Spleen (tissue), 11 donors: ENCODE data around the gene SLC46A1. TPM values are rescaled to one million over a fixed set of nuclear protein-coding genes. Genes with fewer than 3 reads are reported as not detected.
A peak's percentile ranks its signal among the peaks of the same experiment; 100 is the strongest.

Source experiments
- DNase-seq: peaks from one replicate; pipeline ENCODE4 v3.0.0-alpha.2; 2020
- H3K27ac ChIP-seq, 8 donors: fragments of 200-600 bp; sonication (generic) in 7 of 8; 1 replicate in 4 of 8; 2 replicates in 4 of 8; pipeline versions ENCODE4 v1.5.0 to v1.8.0; 2016 to 2021; ENCODE audit warnings: inconsistent platforms in 4 of 8, mild to moderate bottlenecking in 4 of 8, moderate library complexity in 1 of 8
- H3K27me3 ChIP-seq, 7 donors: fragments of 200-600 bp; sonication (generic) in 6 of 7; replicated peaks in 1 of 7; 1 replicate in 4 of 7; 2 replicates in 3 of 7; pipeline versions ENCODE4 v1.5.0 to v1.8.0; 2016 to 2021; ENCODE audit warnings: inconsistent platforms in 3 of 7, mild to moderate bottlenecking in 1 of 7
- H3K36me3 ChIP-seq, 6 donors: fragments of 200-600 bp; sonication (generic) in 5 of 6; 1 replicate in 4 of 6; 2 replicates in 2 of 6; pipeline versions ENCODE4 v1.5.0 to v1.8.0; 2016 to 2021; ENCODE audit warnings: inconsistent platforms in 2 of 6
- H3K4me1 ChIP-seq, 6 donors: fragments of 200-600 bp; sonication (generic) in 5 of 6; 1 replicate in 3 of 6; 2 replicates in 3 of 6; pipeline versions ENCODE4 v1.5.0 to v1.8.0; 2016 to 2021; ENCODE audit warnings: inconsistent platforms in 3 of 6
- H3K4me3 ChIP-seq, 8 donors: fragments of 200-600 bp; sonication (generic) in 7 of 8; 1 replicate in 4 of 8; 2 replicates in 4 of 8; pipeline versions ENCODE4 v1.5.0 to v1.8.0; 2016 to 2021; ENCODE audit warnings: inconsistent platforms in 4 of 8, mild to moderate bottlenecking in 4 of 8, moderate library complexity in 2 of 8
- H3K9me3 ChIP-seq, 8 donors: fragments of 200-600 bp; sonication (generic) in 7 of 8; 1 replicate in 4 of 8; 2 replicates in 4 of 8; pipeline versions ENCODE4 v1.5.0 to v1.8.0; 2016 to 2021; ENCODE audit warnings: inconsistent platforms in 4 of 8
- CTCF ChIP-seq, 11 experiments: fragments of 200-600 bp in 7 of 11; fragments of 450-650 bp in 4 of 11; sonication (generic) in 4 of 11; IDR thresholded peaks in 8 of 11; conservative IDR thresholded peaks in 3 of 11; 1 replicate in 7 of 11; 2 replicates in 4 of 11; pipeline versions ENCODE4 v1.4.0 to v1.8.0; 2016 to 2021; ENCODE audit warnings: antibody characterized with exemption in 11 of 11, inconsistent platforms in 4 of 11, mild to moderate bottlenecking in 1 of 11
- POLR2A ChIP-seq, 3 donors: fragments of 450-650 bp; IDR thresholded peaks; one replicate each; pipeline ENCODE4 v1.5.1; 2017; ENCODE audit warnings: antibody characterized with exemption in 3 of 3, mild to moderate bottlenecking in 1 of 3
- POLR2AphosphoS5 ChIP-seq, 3 donors: sonication (generic); formaldehyde crosslinking; IDR thresholded peaks; one replicate each; pipeline ENCODE4 v1.5.1; 2017; ENCODE audit warnings: antibody characterized with exemption in 3 of 3
- WGBS, 5 donors: extraction: QIAGEN DNeasy Blood & Tissue Kit in 3 of 5; methylation state at CpG; one replicate each; pipeline versions ENCODE4 v1.1.5 to v1.1.7; 2013 to 2018; 5-methylcytosine and 5-hydroxymethylcytosine counted together
- intact Hi-C: fragments of 100-400 bp; cut with DNase I; formaldehyde crosslinking; loops from one replicate; pipeline ENCODE4 v1.15.0; 2023; ENCODE audit warnings: low total_unique reads
- polyA plus RNA-seq, 3 donors: library from polyadenylated mRNA; stranded (reverse); fragments of 200-250 nt; gene quantifications; one replicate each; pipeline ENCODE4 v1.2.1, GENCODE V29; 2013
- total RNA-seq, 7 donors: library from RNA; depleted of rRNA in 3 of 7; stranded (reverse); fragments of >200 nt in 3 of 7; fragmentation: NEBNext Ultra II Directional in 4 of 7; extraction: Animal tissue kit (Norgen Biotek cat#: 25700) in 4 of 7; gene quantifications; one replicate each; pipeline versions ENCODE4 v1.1.0 to v1.2.1, GENCODE V29; 2016 to 2021
- donor health status: healthy with polysubstance abuse.
- donor health status: DM: no; HTN: no; CAD: no; lungs with moderate emphysema.
- donor health status: DM: no; HTN: no; CAD: no.
- donor health status: Bipolar disorder and iron deficiency.
- donor health status: healthy.
- donor health status: DM: no; HTN: no; CAD: no.
- donor health status: DM: yes; HTN: yes; CAD: no.

Gene SLC46A1
- total and polyA plus RNA-seq, 10 donors, result 2.1 to 28.9 (median 20.6) TPM

- intact Hi-C loops, result no loop called here
- Histone ChIP-seq H3K27me3 (no peaks in the 10 kb centered on the region), H3K36me3 (peaks cover 11 to 76% (median 60%) of the 10 kb centered on the region in 6 donors), H3K27ac (no peak overlapping the region), H3K4me3 (no peak overlapping the region), H3K9me3 (no peaks in the 10 kb centered on the region), H3K4me1 (peaks cover 3 to 10% (median 7%) of the 10 kb centered on the region in 6 donors)
- 93 to 96% (median 95%) methylated on average over 5 of the region's 5 CpGs for WGBS, 5 donors
- no peak for TF ChIP-seq POLR2AphosphoS5 (IDR thresholded peaks at IDR 0.05)
- no peak for TF ChIP-seq POLR2A (IDR thresholded peaks at IDR 0.05)
- TF ChIP-seq CTCF (IDR thresholded peaks at IDR 0.05 in 8 of 11, conservative IDR thresholded peaks at IDR 0.05 in 3 of 11), result no peak
- no peak for DNase-seq
These were observed 42.8 kb downstream of the SLC46A1 start for GRCh38 chr17:28363186-28363585.

GRCh38 chr17:28357901-28358197 lies 48.2 kb downstream of the SLC46A1 start:
- Histone ChIP-seq H3K27me3 (no peaks in the 10 kb centered on the region), H3K27ac (peak overlapping the region; percentile 87 to 95 (median 91)), H3K9me3 (no peaks in the 10 kb centered on the region), H3K36me3 (peaks cover 11 to 67% (median 59%) of the 10 kb centered on the region in 6 donors), H3K4me1 (peaks cover 18 to 44% (median 33%) of the 10 kb centered on the region in 6 donors), H3K4me3 (peak overlapping the region; percentile 71 to 95 (median 91))
- intact Hi-C loops, result no loop called here
- 1 to 5% (median 4%) methylated on average over 4 of the region's 4 CpGs for WGBS, 5 donors
- no peak for DNase-seq
- TF ChIP-seq POLR2A (IDR thresholded peaks at IDR 0.05), result no peak
- TF ChIP-seq CTCF (IDR thresholded peaks at IDR 0.05 in 8 of 11, conservative IDR thresholded peaks at IDR 0.05 in 3 of 11), result no peak
- no peak for TF ChIP-seq POLR2AphosphoS5 (IDR thresholded peaks at IDR 0.05)

DNA sequence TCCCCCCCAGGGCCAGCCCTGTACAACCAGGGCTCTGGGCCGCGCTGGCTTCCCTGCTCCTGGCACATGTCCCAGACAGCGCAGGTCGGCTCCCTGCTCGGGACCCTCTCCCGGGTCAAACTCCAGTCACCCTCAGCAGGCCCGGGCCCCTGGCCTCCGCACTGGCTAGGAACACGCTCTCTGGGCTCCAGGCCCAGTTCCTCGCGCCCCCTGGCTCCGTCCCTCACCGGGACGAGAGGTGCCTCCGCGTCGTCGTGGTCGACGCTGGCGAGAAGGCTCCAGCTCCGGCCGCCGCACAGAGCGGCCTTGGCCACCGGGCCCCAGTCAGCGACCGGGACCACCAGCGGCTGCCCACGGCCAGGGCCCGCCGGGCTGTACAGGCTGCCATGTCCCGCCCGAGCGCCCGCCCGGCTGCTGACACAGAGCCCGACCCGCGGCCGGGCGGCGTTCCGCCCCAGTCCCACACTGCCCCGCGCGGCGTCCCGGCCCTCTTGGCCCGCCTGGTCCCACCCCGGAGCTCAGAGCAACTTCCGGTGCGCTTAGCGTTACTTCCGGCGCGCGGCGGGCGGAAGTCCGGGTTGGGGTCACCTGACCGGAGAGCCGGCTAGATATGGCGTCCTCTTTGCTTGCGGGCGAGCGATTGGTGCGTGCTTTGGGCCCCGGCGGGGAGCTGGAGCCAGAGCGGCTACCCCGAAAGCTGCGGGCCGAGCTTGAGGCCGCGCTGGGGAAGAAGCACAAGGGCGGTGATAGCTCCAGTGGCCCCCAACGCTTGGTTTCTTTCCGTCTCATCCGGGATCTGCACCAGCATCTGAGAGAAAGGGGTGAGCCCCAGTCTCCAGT lies 48.7 kb downstream of the SLC46A1 start, which contains the start of gene POLDIP2:
Gene POLDIP2, minus strand, starts transcription at position 467 of the 840 bp plus-strand sequence. Its CDS starts 79 bp downstream, at position 388.
- peak in 7 of 11 experiments; percentile 12 to 53 (median 32) for TF ChIP-seq CTCF (IDR thresholded peaks at IDR 0.05 in 8 of 11, conservative IDR thresholded peaks at IDR 0.05 in 3 of 11)
- TF ChIP-seq POLR2AphosphoS5 (IDR thresholded peaks at IDR 0.05), result peak; percentile 98 to 99 (median 98)
- TF ChIP-seq POLR2A (IDR thresholded peaks at IDR 0.05), result peak; percentile 5 to 87 (median 83)
- WGBS, 5 donors, result 0 to 1% (median 0%) methylated on average over 28 to 80 of the region's 80 CpGs
- DNase-seq, result peak; percentile 98
- Histone ChIP-seq H3K4me1 (peaks cover 18 to 44% (median 33%) of the 10 kb centered on the region in 6 donors), H3K9me3 (no peaks in the 10 kb centered on the region), H3K27ac (peak within 1 kb of the TSS; percentile 87 to 95 (median 91)), H3K36me3 (peaks cover 11 to 67% (median 59%) of the 10 kb centered on the region in 6 donors), H3K27me3 (no peaks in the 10 kb centered on the region), H3K4me3 (peak within 1 kb of the TSS; percentile 71 to 95 (median 91))
- intact Hi-C loops, result no loop called here

- H3K4me3 ChIP-seq, result no peak overlapping the region
- no peaks in the 10 kb centered on the region for H3K27me3 ChIP-seq
- intact Hi-C loops, result no loop called here
- peak overlapping the region in 2 of 8 donors; percentile 53 to 98 for H3K27ac ChIP-seq
- H3K4me1 ChIP-seq, result peaks cover 0 to 49% (median 24%) of the 10 kb centered on the region in 6 donors
- peaks cover 0 to 100% (median 89%) of the 10 kb centered on the region in 6 donors for H3K36me3 ChIP-seq
- no peaks in the 10 kb centered on the region for H3K9me3 ChIP-seq
- TF ChIP-seq POLR2A (IDR thresholded peaks at IDR 0.05) (no peak), POLR2AphosphoS5 (IDR thresholded peaks at IDR 0.05) (peak in 1 of 3 donors; percentile 22), CTCF (IDR thresholded peaks at IDR 0.05 in 8 of 11, conservative IDR thresholded peaks at IDR 0.05 in 3 of 11) (no peak)
- no peak for DNase-seq
- WGBS, 5 donors, result 90 to 97% (median 93%) methylated on average over 7 of the region's 7 CpGs
These were observed 55.7 kb downstream of the SLC46A1 start for GRCh38 chr17:28350271-28350670.
